IMR-90 (cell line): ENCODE measurements around the gene PREB. TPM values are rescaled to one million over a fixed set of nuclear protein-coding genes. Genes with fewer than 3 reads are reported as not detected.

Experiments used
- ATAC-seq: fragments of 200-7000 bp; cut with Tn5 transposase; 2 replicates; pipeline ENCODE4 v1.9.1; 2020; ENCODE audit warnings: low read depth, mild to moderate bottlenecking, moderate library complexity
- BruUV-seq: library from RNA; stranded (reverse); fragments of 400-500 nt; replicated peaks from 2 replicates; lab custom pipeline; 2021; lab: Mats Ljungman, UMichigan
- CTCF ChIA-PET: fragments of 300-600 bp; formaldehyde crosslinking; extraction: SDS; loops from one replicate; lab custom pipeline; 2021; ENCODE audit warnings: antibody characterized with exemption; lab: Yijun Ruan, JAX
- POLR2A ChIA-PET: fragments of 300-600 bp; sonication (Branson Sonifier 250); formaldehyde crosslinking; loops from one replicate; lab custom pipeline; 2022; ENCODE audit warnings: antibody characterized with exemption; ENCODE audit not compliant: unreplicated experiment; lab: Charles Lee
- DNase-seq: peaks from one replicate; pipeline ENCODE4 v3.0.0; 2013
- H2AFZ ChIP-seq: replicated peaks from 2 replicates; pipeline ENCODE3; 2013; ENCODE audit warnings: low read length, mild to moderate bottlenecking; ENCODE audit not compliant: poor library complexity
- H2AK5ac ChIP-seq: 2 replicates; pipeline ENCODE4 v1.6.1; 2013; ENCODE audit warnings: low read depth, low read length, inconsistent platforms
- H2AK9ac ChIP-seq: replicated peaks from 2 replicates; pipeline ENCODE3; 2013; ENCODE audit warnings: mild to moderate bottlenecking, low read depth, low read length, moderate library complexity; ENCODE audit not compliant: poor library complexity
- H2BK120ac ChIP-seq: 2 replicates; pipeline ENCODE4 v1.6.1; 2013; ENCODE audit warnings: low read depth, low read length, inconsistent platforms
- H2BK15ac ChIP-seq: 3 replicates; pipeline ENCODE4 v1.6.1; 2013; ENCODE audit warnings: low read depth, low read length, inconsistent platforms
- H2BK20ac ChIP-seq: 2 replicates; pipeline ENCODE4 v1.6.1; 2013; ENCODE audit warnings: low read depth, mild to moderate bottlenecking, inconsistent platforms, low read length, moderate library complexity
- H2BK5ac ChIP-seq: 2 replicates; pipeline ENCODE4 v1.6.1; 2013; ENCODE audit warnings: mild to moderate bottlenecking, low read depth, low read length, inconsistent platforms; ENCODE audit not compliant: poor library complexity, severe bottlenecking
- H3K14ac ChIP-seq: replicated peaks from 2 replicates; pipeline ENCODE4 v1.6.1; 2013; ENCODE audit warnings: low read depth, low read length, inconsistent platforms
- H3K18ac ChIP-seq: 2 replicates; pipeline ENCODE4 v1.6.1; 2013; ENCODE audit warnings: low read depth, low read length, control low read depth
- H3K23ac ChIP-seq: 2 replicates; pipeline ENCODE4 v1.6.1; 2013; ENCODE audit warnings: low read depth, low read length, inconsistent platforms
- H3K27ac ChIP-seq: 2 replicates; pipeline ENCODE4 v1.5.1; 2013; ENCODE audit warnings: mild to moderate bottlenecking, control low read depth, low read length; ENCODE audit not compliant: insufficient read depth
- H3K27me3 ChIP-seq: 2 replicates; pipeline ENCODE4 v1.6.1; 2013; ENCODE audit warnings: low read length; ENCODE audit not compliant: control insufficient read depth, insufficient read depth
- H3K36me3 ChIP-seq: 2 replicates; pipeline ENCODE4 v1.6.1; 2013; ENCODE audit warnings: low read length, mixed read lengths; ENCODE audit not compliant: control insufficient read depth, insufficient read depth
- H3K4ac ChIP-seq: 2 replicates; pipeline ENCODE4 v1.6.1; 2013; ENCODE audit warnings: low read depth, low read length, inconsistent platforms
- H3K4me1 ChIP-seq: 2 replicates; pipeline ENCODE4 v1.6.1; 2013; ENCODE audit warnings: low read length, mixed read lengths; ENCODE audit not compliant: control insufficient read depth, insufficient read depth
- H3K4me2 ChIP-seq: 2 replicates; pipeline ENCODE4 v1.6.1; 2013; ENCODE audit warnings: low read depth, mild to moderate bottlenecking, control low read depth, low read length, moderate library complexity
- H3K4me3 ChIP-seq: 2 replicates; pipeline ENCODE4 v1.5.1; 2013; ENCODE audit warnings: low read depth, mild to moderate bottlenecking, control low read depth, low read length, moderate library complexity; ENCODE audit not compliant: insufficient read depth
- H3K56ac ChIP-seq: 2 replicates; pipeline ENCODE4 v1.6.1; 2013; ENCODE audit warnings: low read length, inconsistent platforms; ENCODE audit not compliant: insufficient read depth; ENCODE audit errors: extremely low read depth
- H3K79me1 ChIP-seq, 2 experiments: 2 replicates each; pipeline ENCODE4 v1.6.1; 2013; ENCODE audit warnings: low read length in 2 of 2, inconsistent platforms in 1 of 2, low read depth in 1 of 2
- H3K9ac ChIP-seq: 2 replicates; pipeline ENCODE4 v1.6.1; 2013; ENCODE audit warnings: low read depth, low read length, control low read depth
- H3K9me1 ChIP-seq: 2 replicates; pipeline ENCODE4 v1.6.1; 2013; ENCODE audit warnings: low read length, inconsistent platforms; ENCODE audit not compliant: insufficient read depth
- H3K9me3 ChIP-seq: 2 replicates; pipeline ENCODE4 v1.6.1; 2013; ENCODE audit warnings: low read length; ENCODE audit not compliant: control insufficient read depth, insufficient read depth
- H4K20me1 ChIP-seq: 2 replicates; pipeline ENCODE4 v1.6.1; 2013; ENCODE audit warnings: low read length, inconsistent platforms; ENCODE audit not compliant: insufficient read depth
- H4K5ac ChIP-seq: 2 replicates; pipeline ENCODE4 v1.6.1; 2013; ENCODE audit warnings: mild to moderate bottlenecking, low read depth, low read length, control low read depth
- H4K8ac ChIP-seq, 2 experiments: 2 replicates each; pipeline ENCODE4 v1.6.1; 2013; ENCODE audit warnings: low read depth in 2 of 2, low read length in 2 of 2, control low read depth in 1 of 2, inconsistent platforms in 1 of 2
- H4K91ac ChIP-seq: 2 replicates; pipeline ENCODE4 v1.6.1; 2013; ENCODE audit warnings: low read depth, low read length, inconsistent platforms; ENCODE audit not compliant: insufficient read depth
- CEBPB ChIP-seq: IDR thresholded peaks from 2 replicates; pipeline ENCODE4 v1.6.1; 2012; ENCODE audit warnings: low read depth, low read length, improper control_type of control experiment
- NFE2L2 ChIP-seq: fragments of 150-350 bp; IDR thresholded peaks from 2 replicates; pipeline ENCODE4 v1.6.1; 2016; ENCODE audit warnings: low read depth, mild to moderate bottlenecking, low read length
- RFX5 ChIP-seq: IDR thresholded peaks from 2 replicates; pipeline ENCODE4 v1.8.0; 2012; ENCODE audit warnings: low read depth, mild to moderate bottlenecking, low read length, moderate library complexity
- WGBS, 2 experiments: methylation state at CpG; one replicate each; pipeline versions ENCODE4 v1.1.5 to v1.1.7; 2013; ENCODE audit warnings: missing lambda C conversion rate in 2 of 2; ENCODE audit not compliant: insufficient read length in 1 of 2; ENCODE audit errors: extremely low coverage in 2 of 2; 5-methylcytosine and 5-hydroxymethylcytosine counted together
- dilution Hi-C: fragments of 300-500 bp; cut with HindIII; formaldehyde crosslinking; loops from one replicate; pipeline ENCODE4 v1.14.3; 2018; ENCODE audit warnings: low sequenced_read_pairs; ENCODE audit not compliant: unreplicated experiment
- in situ Hi-C: fragments of 300-500 bp; cut with MboI; formaldehyde crosslinking; loops from 3 replicates; pipeline ENCODE4 v1.14.3; 2019; ENCODE audit warnings: low sequenced_read_pairs, inconsistent platforms, mixed read lengths
- intact Hi-C: fragments of 100-400 bp; cut with micrococcal nuclease; formaldehyde crosslinking; loops from 2 replicates; pipeline ENCODE4 v1.10.0; 2022
- polyA plus RNA-seq, 3 experiments: library from polyadenylated mRNA; depleted of rRNA; stranded (reverse); fragments of >200 nt; gene quantifications; 2 replicates each; pipeline ENCODE4 v1.2.3, GENCODE V29; 2012; ENCODE audit warnings: low replicate concordance in 1 of 3
- total RNA-seq: library from RNA; depleted of rRNA; stranded (reverse); fragments of >200 nt; gene quantifications from 2 replicates; pipeline ENCODE4 v1.2.3, GENCODE V29; 2012
- TF ChIP-seq, protein P1 (sequence below): conservative IDR thresholded peaks from 2 replicates; pipeline ENCODE4 v1.5.1; 2012; ENCODE audit warnings: mild to moderate bottlenecking, low read depth, low read length, improper control_type of control experiment

PREB gene
- total and polyA plus RNA-seq, 2 of the 4 experiments (the other 2 are of a cell fraction) = 38.9 to 52.2 TPM

DNA sequence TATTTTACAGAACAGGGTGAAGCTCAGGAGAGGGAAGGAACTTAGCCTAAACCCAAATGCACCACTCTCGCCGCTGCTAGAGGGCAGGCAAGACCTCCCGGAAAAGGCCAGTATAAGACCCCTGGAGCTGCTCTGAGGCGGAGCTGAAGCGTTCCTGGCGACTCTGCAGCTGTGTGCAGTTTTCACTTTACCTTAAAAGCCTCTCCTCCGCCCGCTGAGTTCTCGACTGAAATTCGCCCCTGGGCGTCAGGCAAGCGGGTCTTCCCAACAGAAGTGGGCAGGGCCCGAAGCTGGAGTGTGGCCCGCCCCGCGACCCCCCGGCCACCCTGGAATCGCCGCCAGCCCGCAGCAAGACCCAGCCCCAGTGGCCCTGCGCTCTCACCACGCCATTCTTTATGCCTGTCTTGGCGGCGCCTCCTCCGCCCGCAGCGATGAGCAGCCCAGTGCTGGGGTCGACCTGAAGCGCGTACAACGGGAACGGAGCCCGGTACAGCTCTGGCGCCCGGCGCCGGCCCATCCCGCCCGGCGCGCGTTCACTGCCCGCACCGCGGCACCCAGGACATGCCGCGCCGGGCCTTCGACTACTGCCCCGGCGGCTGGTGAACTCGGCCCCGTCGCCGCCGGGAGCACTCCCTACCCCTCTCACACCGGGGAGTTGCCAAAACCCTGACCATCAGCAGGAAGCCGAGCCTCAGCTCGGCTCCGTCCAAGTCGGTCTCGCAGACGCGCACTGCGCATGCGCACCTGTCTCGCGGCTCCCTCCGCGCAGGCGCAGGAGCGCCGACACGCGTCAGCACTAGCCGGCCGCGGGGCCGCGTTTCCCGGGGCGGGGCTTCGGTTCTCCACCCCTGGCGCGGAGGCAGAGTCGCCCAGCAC is at the start of gene PREB (continued):
- no peak for TF ChIP-seq NFE2L2
- TF ChIP-seq, protein P1, sequence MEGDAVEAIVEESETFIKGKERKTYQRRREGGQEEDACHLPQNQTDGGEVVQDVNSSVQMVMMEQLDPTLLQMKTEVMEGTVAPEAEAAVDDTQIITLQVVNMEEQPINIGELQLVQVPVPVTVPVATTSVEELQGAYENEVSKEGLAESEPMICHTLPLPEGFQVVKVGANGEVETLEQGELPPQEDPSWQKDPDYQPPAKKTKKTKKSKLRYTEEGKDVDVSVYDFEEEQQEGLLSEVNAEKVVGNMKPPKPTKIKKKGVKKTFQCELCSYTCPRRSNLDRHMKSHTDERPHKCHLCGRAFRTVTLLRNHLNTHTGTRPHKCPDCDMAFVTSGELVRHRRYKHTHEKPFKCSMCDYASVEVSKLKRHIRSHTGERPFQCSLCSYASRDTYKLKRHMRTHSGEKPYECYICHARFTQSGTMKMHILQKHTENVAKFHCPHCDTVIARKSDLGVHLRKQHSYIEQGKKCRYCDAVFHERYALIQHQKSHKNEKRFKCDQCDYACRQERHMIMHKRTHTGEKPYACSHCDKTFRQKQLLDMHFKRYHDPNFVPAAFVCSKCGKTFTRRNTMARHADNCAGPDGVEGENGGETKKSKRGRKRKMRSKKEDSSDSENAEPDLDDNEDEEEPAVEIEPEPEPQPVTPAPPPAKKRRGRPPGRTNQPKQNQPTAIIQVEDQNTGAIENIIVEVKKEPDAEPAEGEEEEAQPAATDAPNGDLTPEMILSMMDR = peak; percentile 48

DNA sequence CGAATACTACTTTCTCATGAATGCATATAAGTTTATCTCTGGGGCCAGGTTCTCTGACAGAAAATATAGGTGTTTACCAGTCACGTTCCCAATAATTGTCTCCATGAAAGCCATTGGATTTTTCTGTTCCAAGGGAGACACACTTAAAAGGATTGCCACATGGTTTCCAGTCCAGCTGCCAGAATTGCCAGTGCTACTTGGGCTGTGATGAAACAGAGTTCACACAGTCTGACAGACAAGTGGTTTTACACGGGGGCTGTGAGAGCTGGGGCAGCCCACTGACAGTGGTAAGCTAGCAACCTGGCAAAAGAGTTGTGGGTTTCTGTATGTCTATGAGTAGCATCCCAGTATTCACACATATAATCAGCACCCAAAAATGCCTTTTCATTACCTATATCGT is 49.7 kb upstream of the PREB start:
- DNase-seq = no peak
- WGBS, 2 experiments = 0% methylated on average over 1 of the region's 4 CpGs; no CpG with 5 or more reads in 1 of the 2 experiments

More for the DNA sequence above, 49.7 kb upstream of the PREB start:
- no peak overlapping the region for H2AK5ac ChIP-seq
- intact Hi-C loops (no loop called here), in situ Hi-C loops (no loop called here), dilution Hi-C loops (no loop called here)
- no peak overlapping the region for H4K8ac ChIP-seq
- POLR2A ChIA-PET = no interaction called here
- CTCF ChIA-PET = interaction anchor here (1.2 kb wide), 1 partner anchor 50 kb away, joined by 3 read pairs; the partner anchor contains the start of gene PREB
- H2AFZ ChIP-seq = no peak overlapping the region
- no peak overlapping the region for H2AK9ac ChIP-seq
- H3K18ac ChIP-seq = no peak overlapping the region
- no TSS peak for BruUV-seq
- no peaks in the 10 kb centered on the region for H3K79me1 ChIP-seq
- ATAC-seq = no peak
- H4K20me1 ChIP-seq = no peaks in the 10 kb centered on the region
- H2BK120ac ChIP-seq = peak overlapping the region; percentile 4; the same call in 1 of the 2 replicates
- H4K91ac ChIP-seq = no peak overlapping the region
- no peak overlapping the region for H3K4me2 ChIP-seq
- peak overlapping the region; percentile 45; the same call in 1 of the 2 replicates for H3K4ac ChIP-seq
- H3K27me3 ChIP-seq = peaks cover 18% of the 10 kb centered on the region
- no peaks in the 10 kb centered on the region for H3K36me3 ChIP-seq
- no peak overlapping the region for H3K4me3 ChIP-seq
- no peak overlapping the region for H3K9ac ChIP-seq
- H3K9me1 ChIP-seq = peaks cover 7% of the 10 kb centered on the region; the same call in 1 of the 2 replicates
- H2BK5ac ChIP-seq = no peak overlapping the region
- H3K56ac ChIP-seq = no peak overlapping the region
- H2BK20ac ChIP-seq = no peak overlapping the region
- TF ChIP-seq RFX5 = no peak
- 0 out of 2 replicates have a peak, but pooled peaks have one; percentile 2 for TF ChIP-seq CEBPB
- no peak overlapping the region for H4K5ac ChIP-seq
- H3K14ac ChIP-seq = no peak overlapping the region
- peaks cover 2% of the 10 kb centered on the region; the same call in 1 of the 2 replicates for H3K9me3 ChIP-seq
- H3K4me1 ChIP-seq = peaks cover 18% of the 10 kb centered on the region
- no peak overlapping the region for H2BK15ac ChIP-seq
- no peak overlapping the region for H3K23ac ChIP-seq
- no peak overlapping the region for H3K27ac ChIP-seq
